ENCODE measurements around the gene UBE2M. TPM values are rescaled to one million over a fixed set of nuclear protein-coding genes. Genes with fewer than 3 reads are reported as not detected.
"Not testable (repeated sequence)": the region's sequence is repeated elsewhere in the genome, so short reads cannot be mapped to it uniquely, and the experiment has no call there.

The UBE2M gene
- total RNA-seq (2014; rRNA removed; shearing (Covaris generic)), result 84.1 and 98.8 TPM in 2 replicates

- no peak for DNase-seq (ENCODE audit: low read depth)
Observed at GRCh38 chr19:58558066-58558622, at the start of gene UBE2M. TSS of gene UBE2M (minus strand) at chr19:58558611. CDS start at chr19:58558381, 230 bp downstream.

GRCh38 chr19:58607213-58607612, 48.8 kb upstream of the UBE2M start:
- not testable (repeated sequence) for DNase-seq (ENCODE audit: low read depth)

- not testable (repeated sequence) for DNase-seq (ENCODE audit: low read depth)
Observed at GRCh38 chr19:58606251-58606896, 48.0 kb upstream of the UBE2M start.

GRCh38 chr19:58586133-58586765, 27.8 kb upstream of the UBE2M start:
- DNase-seq (ENCODE audit: low read depth), result no peak

GRCh38 chr19:58585442-58586132, 27.2 kb upstream of the UBE2M start:
- DNase-seq (ENCODE audit: low read depth), result no peak

- DNase-seq (ENCODE audit: low read depth), result no peak
Observed at GRCh38 chr19:58584498-58585441, 26.4 kb upstream of the UBE2M start.

GRCh38 chr19:58582985-58583384, 24.6 kb upstream of the UBE2M start:
- DNase-seq (ENCODE audit: low read depth), result no peak

- DNase-seq (ENCODE audit: low read depth), result no peak
Observed at GRCh38 chr19:58581227-58582141, 23.1 kb upstream of the UBE2M start.

GRCh38 chr19:58579473-58580142, 21.2 kb upstream of the UBE2M start:
- no peak for DNase-seq (ENCODE audit: low read depth)

GRCh38 chr19:58578012-58578925, 19.9 kb upstream of the UBE2M start:
- no peak for DNase-seq (ENCODE audit: low read depth)

- not testable (repeated sequence) for DNase-seq (ENCODE audit: low read depth)
Observed at GRCh38 chr19:58577581-58577980, 19.2 kb upstream of the UBE2M start.

GRCh38 chr19:58575183-58576041, 17.0 kb upstream of the UBE2M start:
- peak; percentile 90 for DNase-seq (ENCODE audit: low read depth)

- no peak for DNase-seq (ENCODE audit: low read depth)
Observed at GRCh38 chr19:58573658-58574164, 15.3 kb upstream of the UBE2M start.

GRCh38 chr19:58572818-58573657, 14.6 kb upstream of the UBE2M start, which contains the start of gene MZF1:
TSS of gene MZF1 (minus strand) at chr19:58573335. CDS start at chr19:58571389, 1,946 bp downstream.
- peak; percentile 100 for DNase-seq (ENCODE audit: low read depth)

- DNase-seq (ENCODE audit: low read depth), result no peak
Observed at GRCh38 chr19:58572026-58572817, 13.8 kb upstream of the UBE2M start.

GRCh38 chr19:58571575-58571947, 13.2 kb upstream of the UBE2M start:
- no peak for DNase-seq (ENCODE audit: low read depth)
